ENCODE results near the gene KCNMB3.
"Not testable (repeated sequence)": the region's sequence is repeated elsewhere in the genome, so short reads cannot be mapped to it uniquely, and the experiment has no call there.

KCNMB3 gene, protein sequence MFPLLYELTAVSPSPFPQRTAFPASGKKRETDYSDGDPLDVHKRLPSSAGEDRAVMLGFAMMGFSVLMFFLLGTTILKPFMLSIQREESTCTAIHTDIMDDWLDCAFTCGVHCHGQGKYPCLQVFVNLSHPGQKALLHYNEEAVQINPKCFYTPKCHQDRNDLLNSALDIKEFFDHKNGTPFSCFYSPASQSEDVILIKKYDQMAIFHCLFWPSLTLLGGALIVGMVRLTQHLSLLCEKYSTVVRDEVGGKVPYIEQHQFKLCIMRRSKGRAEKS

DNA sequence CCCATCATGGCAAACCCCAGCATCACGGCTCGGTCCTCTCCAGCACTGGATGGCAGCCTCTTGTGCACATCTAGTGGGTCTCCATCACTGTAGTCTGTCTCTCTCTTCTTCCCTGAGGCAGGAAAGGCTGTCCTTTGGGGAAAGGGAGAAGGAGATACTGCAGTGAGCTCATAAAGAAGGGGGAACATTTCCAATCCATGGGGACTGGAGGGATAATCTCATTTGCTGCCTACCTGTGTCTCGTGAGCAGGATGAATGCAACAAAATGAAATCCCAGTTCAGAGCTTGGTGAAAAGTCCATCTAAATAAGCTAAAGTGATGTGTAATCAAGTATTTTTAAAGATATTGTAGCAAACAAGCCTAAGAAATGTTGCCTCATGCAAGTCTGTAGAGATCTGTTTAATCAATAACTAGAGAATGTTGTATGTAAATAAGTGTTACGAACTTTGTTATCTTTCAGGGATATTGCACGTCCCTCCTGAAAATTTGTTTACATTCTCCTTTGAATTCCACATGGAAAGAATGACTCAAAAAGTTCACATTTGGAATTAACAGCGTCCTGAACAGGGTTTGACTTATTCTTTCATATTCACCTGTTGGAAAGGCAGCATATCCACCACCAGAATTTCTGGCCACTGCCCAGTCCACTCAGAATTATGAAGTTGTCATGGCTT lies at the start of gene KCNMB3:
Gene KCNMB3 (minus strand): TSS at position 312 of the 674 bp plus-strand sequence. CDS start 124 bp downstream, at position 188.
- no peak for DNase-seq (ENCODE audit: low read depth in 2 of 2)

DNA sequence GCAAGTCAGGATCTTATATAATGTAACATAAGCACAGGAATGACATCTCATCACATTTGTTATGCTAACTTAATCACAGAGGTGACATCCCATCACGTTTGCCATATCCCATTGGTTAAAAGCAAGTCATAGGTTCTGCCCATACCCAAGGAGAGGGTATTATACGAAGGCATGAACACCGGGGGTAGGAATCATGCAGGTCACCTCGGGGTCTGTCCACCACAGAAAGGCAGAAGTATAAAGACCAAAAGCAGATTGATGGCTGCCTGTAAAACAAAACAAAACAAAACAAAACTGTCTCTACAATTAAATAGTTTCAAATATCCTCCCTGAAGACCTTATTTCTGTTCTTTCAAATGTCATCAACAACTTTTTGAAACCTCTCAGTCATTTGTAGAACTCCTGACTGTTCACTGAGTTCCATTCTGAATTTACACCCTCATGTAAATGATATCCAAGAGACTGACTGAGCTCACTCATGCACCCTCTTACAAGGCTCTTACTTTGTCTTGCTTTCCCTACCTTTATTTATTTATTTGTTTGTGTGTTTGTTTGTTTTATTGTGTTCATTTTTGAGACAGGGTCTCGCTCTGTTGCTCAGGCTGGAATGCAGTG lies 49.2 kb upstream of the KCNMB3 start:
- DNase-seq (ENCODE audit: low read depth in 2 of 2), result no peak

DNA sequence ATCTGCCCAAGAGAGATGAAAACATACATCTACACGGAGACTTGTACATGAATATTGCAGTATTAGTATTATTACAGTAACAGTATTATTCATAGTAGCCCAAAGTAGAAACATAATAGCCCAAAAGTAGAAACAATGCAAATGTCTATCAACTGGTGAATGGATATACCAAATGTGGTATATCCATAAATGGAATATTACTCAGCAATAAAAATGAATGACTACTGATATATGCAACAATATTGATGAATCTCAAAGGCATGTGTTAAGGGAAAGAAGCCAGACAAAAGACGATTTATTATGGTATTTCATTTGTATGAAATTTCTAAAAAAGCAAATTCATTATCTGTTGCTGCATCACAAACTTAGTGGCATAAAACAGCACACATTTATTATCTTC lies 48.4 kb upstream of the KCNMB3 start:
- no peak for DNase-seq (ENCODE audit: low read depth in 2 of 2)

DNA sequence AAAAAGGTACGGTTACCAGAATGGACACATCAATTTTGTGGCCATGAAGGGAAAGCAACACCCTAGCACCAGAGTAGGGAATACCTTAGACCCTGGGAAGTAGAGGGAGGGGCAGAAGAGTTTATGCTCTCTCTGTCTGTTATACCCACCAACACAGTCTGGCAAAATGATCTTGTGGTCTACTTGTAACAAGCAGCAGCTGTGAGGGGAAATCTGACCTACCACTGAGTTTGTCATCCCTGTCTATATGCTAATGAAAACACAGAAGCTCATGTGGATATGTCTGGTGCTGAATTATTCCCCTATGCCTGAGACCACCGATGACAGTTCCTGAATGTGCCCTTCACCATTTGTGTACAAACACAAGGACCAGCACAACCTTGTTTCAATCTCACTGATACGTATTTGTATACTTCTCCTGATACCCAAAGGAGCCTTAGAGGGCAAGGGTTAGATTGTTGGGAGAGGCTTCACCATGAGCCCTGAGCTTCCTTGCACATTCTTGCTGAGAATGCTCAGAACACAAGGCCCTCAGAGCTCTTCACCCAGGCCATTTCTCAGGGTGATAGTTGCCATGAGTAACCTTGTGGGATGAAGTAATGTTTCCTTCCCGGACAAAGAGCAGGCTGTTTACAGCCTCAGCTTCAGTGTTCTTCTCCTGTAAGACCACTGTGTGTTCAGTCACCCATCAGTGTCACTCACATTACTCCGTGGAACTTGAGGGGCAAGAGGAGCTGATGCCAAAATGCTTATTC lies 47.2 kb upstream of the KCNMB3 start:
- no peak for DNase-seq (ENCODE audit: low read depth in 2 of 2)

DNA sequence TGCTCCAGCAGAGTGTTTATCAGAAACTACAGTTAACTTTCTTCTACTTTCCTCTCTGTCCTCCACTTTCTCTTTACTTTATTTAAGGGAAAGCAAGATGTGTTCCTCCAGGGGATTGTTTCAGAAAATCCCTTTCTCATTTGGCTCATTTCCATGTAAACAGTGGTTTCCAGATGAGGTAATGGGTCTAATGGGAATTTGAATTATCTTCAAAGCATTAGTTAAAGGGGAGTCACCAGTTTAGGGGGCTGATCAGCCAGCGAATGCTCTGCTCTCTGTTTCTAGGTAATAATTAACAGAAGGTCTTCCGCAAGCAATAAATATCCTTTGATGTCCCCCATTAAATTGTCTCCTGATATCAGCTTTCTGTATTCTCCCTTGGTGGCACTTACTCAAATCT lies 41.5 kb upstream of the KCNMB3 start:
- DNase-seq (ENCODE audit: low read depth in 2 of 2), result no peak

DNA sequence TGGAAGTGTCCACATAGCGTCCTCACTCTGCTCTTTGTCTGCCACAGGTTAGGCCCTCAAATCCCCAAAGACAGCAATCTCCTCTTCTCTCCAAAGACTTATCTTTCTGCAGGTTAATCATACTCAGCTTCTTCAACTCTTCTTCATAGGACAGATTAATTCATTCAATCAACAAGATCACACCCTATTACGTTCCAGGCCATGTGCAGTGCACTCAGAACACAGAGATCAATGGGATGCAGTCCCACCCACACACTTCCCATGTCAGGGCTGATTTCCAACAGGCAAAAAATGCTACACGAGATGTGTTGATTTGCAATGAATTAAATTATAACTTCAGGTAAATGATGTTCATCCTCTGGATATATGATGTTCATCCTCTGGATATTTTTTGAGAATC lies 38.4 kb upstream of the KCNMB3 start:
- DNase-seq (ENCODE audit: low read depth in 2 of 2), result no peak

DNA sequence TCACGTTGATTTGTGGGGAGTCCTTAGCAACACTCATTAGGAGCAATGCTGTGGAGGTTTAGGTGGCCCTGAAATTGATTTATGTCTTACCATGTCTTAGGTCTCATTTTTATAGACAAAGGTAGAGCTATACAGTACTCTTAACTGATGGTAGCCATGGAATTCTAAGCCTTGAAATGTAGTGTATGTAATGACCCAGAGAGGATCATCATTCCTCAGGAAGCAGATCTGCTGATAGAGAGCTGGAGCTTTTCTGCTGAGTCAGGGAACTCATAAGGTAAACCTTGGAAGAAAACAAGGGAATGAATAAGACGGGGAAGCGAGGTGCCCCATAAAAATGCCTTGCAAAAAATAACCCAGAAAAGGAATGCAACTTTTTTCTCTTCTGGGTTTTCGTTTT lies 37.9 kb upstream of the KCNMB3 start:
- no peak for DNase-seq (ENCODE audit: low read depth in 2 of 2)

DNA sequence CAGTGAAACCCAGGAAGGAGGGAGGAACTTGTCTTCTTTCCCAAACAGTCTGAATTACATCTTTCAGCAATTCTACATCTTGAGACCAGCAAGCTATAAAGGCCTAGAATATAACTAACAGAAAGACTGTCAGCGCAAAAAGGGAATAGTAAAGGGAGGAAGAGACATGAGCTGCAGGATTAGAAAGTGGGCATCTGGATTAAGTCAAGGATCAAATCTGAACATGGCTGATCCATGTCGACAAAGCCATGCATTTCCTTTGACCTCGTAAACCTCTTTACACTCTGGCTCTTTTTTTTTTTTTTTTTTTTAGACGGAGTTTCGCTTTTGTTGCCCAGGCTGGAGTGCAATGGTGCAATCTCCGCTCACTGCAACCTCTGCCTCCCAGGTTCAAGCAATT lies 35.4 kb upstream of the KCNMB3 start:
- DNase-seq (ENCODE audit: low read depth in 2 of 2), result no peak

DNA sequence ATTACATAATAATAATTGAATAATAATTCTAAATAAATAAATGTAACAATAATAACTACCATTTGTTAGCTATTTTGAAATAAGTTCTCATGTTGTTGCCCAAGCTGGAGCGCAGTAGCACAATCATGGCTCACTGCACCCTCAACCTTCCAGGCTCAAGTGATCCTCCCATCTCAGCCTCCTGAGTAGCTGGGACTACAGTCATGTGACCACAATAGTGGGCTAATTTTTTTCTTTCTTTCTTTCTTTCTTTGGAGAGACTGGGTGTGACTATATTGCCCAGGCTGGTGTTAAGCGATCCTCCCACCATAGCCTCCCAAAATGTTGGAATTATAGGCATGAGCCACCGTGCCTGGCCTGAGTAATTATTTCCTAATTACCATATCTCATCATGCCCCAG lies 30.9 kb upstream of the KCNMB3 start:
- DNase-seq (ENCODE audit: low read depth in 2 of 2), result no peak

DNA sequence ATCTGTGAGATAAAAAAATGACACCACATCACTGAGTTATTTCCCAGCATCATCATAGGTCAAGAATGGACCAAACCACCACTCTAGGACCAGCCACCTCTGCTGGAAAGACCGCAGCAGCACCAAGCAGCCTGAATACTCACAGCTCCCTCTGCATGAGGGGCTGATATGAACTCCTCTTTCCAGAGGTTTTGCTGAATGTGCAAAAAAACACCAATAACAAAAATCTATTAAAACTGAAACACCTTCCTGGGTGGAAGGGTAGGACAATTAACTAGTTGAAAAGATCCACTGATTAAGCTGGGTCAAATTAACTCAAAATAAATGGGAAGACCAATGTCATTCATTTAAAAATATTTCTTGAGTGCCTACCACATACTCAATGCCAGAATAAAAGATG lies 28.9 kb upstream of the KCNMB3 start:
- no peak for DNase-seq (ENCODE audit: low read depth in 2 of 2)

DNA sequence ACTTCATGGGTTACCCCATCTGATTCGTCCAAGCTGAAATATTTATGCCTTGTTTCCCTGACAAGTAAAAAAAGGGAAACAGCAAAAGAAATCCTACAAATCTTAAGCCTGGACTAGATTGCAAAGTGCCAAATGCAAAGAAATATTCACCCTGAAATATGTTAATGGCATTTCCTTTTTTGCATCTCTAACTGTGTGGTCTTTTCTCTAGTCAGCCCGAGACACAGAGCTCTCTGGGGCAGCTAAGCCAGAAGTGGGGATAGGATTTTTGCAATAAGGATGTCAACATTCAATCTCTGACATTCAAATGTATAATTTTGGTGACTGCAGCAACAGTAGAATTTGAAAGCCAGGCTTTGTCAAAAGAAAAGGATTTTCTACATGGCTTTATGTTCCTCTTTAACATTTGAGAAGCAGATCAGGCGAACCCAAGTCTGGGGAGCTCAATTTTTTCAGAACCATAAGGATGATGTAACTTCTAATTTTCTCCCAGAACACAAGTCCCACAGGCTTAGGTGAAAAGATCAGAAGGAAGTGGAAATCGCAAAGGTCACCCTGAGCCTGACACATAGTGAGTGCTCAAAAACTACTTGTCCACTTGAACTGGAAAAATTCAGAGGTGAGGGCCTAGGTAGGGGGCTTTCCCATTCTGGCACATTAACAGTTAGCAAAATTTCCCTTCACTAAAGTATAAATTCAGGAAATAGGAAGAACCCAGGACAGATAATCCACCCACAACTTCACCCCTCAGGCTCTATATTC lies 28.2 kb upstream of the KCNMB3 start:
- no peak for DNase-seq (ENCODE audit: low read depth in 2 of 2)

DNA sequence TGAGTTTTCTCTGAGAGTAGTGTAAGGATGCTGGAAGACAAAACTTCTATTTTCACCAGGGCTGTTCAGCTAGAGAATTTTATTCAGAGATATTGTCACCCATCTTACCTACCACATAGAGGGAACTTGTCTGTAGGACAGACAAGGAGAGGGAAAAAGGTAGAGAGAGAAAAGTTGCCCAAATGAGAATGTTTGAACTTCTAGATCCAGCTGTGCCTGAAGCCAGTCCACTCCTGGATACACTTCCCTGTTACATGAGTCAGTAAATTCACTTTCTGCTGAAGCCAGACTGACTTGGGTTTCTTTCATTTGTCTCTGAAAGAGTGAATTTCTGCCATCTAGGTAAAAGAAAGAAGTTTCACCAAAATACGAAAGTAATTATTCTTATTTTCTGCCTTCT lies 27.2 kb upstream of the KCNMB3 start:
- DNase-seq (ENCODE audit: low read depth in 2 of 2), result no peak

DNA sequence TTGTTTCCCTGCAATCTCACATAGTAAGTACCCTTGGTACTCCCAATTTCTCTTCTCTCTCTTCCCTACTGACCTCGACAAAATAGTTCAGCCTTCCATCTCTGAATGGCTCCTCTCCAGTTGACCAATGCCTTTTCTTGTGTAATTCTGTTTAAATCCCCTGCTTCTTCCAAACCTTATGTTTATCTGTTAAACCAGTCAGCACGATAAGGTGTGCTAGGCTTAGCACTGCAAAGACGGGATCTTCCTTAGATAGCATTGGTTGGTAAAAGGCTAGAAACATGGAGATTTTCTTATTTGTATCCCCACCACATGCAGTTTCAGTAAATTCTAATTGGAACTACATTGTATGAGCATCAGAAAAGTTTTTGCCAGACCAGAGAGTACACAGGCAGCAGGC lies 25.8 kb upstream of the KCNMB3 start:
- DNase-seq (ENCODE audit: low read depth in 2 of 2), result no peak

DNA sequence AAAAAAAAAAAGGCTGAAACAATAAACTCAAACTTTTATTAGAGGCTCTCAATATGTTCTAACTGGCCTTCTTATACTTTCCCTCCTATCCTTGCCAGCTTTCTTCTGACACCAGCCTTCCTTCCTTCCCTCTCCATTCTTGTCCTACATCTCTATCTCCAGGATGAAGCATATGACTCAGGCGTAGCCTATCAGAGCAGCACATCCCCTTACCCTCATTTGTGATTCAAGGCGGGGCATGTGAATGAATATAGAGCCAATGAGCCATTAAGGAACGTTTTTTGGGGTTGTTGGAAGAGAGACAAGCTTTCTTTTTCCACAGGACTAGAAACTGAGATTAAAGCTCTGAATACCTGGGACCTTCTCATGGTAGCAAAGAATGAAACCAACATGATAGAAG lies 25.1 kb upstream of the KCNMB3 start:
- no peak for DNase-seq (ENCODE audit: low read depth in 2 of 2)

DNA sequence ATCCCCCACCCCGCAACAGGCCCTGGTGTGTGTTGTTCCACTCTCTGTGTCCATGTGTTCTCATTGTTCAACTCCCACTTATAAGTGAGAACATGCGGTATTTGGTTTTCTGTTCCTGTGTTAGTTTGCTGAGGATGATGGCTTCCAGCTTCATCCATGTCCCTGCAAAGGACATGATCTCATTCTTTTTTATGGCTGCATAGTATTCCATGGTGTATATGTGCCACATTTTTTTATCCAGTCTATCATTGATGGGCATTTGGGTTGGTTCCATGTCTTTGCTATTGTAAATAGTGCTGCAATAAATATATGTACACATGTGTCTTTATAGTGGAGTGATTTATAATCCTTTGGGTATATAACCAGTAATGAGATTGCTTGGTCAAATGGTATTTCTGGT lies 23.5 kb upstream of the KCNMB3 start:
- not testable (repeated sequence) for DNase-seq (ENCODE audit: low read depth in 2 of 2)

DNA sequence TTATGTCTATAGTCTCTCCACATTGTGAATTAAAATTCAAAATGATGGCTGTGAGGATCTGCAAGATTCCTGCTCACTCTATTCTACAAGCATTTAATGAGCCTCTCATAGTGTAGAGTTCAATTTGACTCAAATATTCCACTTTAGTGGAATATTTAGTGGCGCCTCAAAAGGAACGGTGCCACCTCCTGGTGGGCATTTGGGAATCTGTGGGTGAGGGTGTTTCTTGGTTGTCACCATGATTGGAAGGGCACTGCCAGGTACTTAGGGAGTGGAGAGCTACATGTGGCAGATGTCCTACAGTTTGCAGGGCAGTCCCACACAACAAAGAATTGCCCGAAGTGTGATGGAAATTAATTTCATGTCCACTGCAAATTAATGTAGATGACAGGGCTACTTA lies 21.5 kb upstream of the KCNMB3 start:
- no peak for DNase-seq (ENCODE audit: low read depth in 2 of 2)

DNA sequence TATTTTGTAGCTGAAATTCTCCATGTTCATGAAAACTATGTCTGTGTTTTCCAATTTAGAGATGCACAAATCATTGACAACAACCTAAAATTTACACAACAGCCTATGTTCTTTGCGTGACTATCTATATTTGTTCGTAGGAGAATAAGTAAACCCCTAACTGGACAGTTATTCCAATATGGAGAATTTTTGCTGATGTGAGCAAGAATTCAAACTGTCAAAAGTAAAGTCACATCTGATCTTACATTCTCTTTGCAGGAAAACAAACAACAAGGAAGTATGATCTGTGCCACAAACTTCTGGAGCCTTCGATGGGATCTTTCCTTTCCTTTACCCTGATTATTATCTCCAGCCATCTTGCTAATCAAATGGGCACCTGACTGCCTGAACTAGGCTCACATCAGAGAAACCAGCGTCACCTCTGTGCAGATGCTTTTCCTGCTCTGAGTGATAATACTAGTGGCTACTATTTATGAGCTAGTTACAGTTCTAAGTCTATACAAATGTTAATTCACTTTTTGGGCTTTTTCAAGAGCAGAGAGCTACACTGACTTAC lies 18.3 kb upstream of the KCNMB3 start:
- DNase-seq (ENCODE audit: low read depth in 2 of 2), result no peak

DNA sequence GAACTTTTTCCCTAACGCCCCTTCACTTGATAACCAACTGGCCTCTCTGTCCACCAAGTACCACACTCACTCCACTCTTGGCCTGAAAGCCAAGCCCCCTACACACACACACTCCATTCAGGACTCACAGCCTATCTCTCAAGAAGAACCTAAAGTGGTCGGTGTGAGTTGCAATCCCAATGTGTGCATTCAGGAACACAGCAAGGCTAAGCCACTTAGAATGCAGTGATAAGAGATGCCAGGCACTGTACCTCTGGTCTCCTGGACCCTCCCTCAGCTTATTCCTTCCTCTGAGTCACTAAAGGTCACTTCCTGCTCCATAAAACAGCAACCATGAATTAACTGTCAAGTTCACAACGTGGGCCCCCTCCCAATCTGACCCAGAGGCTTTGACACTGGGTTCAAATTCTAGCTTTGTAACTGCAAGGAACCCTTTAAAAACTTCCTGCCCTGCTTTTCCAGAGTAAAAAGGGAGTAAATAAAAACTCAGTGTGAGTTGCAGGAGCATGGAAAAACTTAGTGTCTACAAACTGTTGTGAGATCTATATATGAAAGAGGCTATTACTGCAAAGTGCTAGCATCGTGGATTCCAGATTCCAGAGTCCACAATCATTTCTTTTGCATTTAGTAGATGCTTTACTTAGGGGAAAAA lies 17.6 kb upstream of the KCNMB3 start:
- no peak for DNase-seq (ENCODE audit: low read depth in 2 of 2)

DNA sequence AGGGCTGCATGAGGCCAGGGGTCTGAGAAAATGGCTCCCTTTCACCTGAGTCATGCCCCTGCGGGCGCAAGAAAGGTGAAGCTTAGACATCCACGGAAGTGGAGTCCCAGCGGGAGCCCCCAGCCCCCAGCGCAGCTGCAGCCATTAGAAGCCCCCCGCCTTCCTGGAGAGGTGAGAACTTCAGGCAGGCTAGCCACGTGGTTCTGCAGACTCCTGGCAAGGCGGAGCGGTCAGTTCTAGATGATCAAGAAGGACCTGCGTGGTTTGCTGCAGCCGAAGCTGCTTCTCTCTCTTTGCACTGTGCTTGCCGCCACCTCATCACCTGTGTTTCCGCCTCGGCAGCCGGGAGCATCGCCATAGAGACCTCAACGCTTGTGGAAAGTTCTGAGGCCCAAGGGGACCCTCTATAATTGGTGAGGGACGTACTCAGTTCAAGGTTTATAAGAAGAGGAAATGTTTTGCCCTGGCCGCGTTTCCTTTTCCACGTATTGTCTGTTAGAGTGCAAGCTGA lies 15.8 kb upstream of the KCNMB3 start:
- no peak for DNase-seq (ENCODE audit: low read depth in 2 of 2)

DNA sequence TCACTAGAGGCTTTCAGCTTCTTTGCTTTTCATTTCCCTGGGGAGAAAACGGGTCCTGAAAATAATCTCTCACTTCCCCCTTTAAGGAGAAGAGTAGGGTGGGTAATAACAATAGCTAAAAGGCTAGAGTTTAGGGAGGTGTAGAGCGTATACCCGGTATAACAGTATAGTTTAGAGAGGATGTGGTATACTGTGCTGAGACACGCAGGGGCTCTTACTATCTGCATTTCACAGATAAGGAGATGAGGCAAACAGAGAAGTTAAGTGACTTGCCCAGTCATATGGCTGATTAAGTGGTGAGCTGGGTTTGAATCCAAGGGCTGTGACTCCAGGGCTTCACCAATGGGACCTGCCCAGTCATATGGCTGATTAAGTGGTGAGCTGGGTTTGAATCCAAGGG lies 15.0 kb upstream of the KCNMB3 start:
- no peak for DNase-seq (ENCODE audit: low read depth in 2 of 2)

DNA sequence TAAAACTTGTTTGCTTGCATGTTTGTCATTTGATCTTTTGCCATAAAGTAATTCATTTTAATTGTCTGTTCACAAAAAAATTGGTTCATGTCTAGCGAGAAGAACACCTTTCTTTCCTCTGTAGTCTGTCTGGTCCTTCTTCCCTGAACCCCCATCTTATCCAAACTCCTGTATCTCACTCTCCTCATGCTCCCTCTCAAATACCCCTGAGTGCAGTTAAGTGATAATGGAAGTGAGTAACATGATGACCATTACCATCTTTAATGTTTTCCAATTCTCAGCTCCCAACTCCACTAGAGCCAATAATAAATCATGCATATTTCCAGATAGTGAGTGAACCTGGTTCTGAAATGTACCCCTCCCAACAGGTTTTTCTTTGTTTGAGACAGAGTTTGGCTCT lies 14.2 kb upstream of the KCNMB3 start:
- no peak for DNase-seq (ENCODE audit: low read depth in 2 of 2)

Measured in fibroblast of skin of left biceps (primary cell).